ENCODE results near the gene ATG2A.

- TF ChIP-seq POLR2A (IDR thresholded peaks at IDR 0.05; ENCODE audit: low read depth, low read length) (no peak), TAF1 (IDR thresholded peaks at IDR 0.05; ENCODE audit: low read depth, low read length) (no peak), POLR2AphosphoS5 (IDR thresholded peaks at IDR 0.05; ENCODE audit: low read depth, low read length) (no peak)
Measured at GRCh38 chr11:64894812-64895452, 22.1 kb downstream of the ATG2A start.

Data from GM12891 (cell line).